ENCODE data around the gene SYCP3.

The SYCP3 gene

DNA sequence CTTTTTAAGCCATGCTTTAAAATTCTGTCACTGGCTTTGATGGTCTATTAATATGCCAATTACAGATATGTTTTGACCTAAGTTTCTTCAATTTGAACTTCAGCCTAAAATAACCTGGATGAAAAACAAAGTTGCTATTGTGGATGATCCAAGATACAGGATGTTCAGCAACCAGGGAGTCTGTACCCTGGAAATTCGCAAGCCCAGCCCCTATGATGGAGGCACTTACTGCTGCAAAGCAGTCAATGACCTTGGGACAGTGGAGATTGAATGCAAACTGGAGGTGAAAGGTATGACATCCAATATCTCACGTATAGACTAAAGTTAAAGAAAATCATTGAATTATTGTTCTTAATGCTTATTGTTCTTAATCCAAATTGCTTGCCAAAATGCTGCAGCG lies 59.0 kb downstream of the SYCP3 start:
- H3K27ac ChIP-seq, result no peak overlapping the region
- TF ChIP-seq, protein P1, sequence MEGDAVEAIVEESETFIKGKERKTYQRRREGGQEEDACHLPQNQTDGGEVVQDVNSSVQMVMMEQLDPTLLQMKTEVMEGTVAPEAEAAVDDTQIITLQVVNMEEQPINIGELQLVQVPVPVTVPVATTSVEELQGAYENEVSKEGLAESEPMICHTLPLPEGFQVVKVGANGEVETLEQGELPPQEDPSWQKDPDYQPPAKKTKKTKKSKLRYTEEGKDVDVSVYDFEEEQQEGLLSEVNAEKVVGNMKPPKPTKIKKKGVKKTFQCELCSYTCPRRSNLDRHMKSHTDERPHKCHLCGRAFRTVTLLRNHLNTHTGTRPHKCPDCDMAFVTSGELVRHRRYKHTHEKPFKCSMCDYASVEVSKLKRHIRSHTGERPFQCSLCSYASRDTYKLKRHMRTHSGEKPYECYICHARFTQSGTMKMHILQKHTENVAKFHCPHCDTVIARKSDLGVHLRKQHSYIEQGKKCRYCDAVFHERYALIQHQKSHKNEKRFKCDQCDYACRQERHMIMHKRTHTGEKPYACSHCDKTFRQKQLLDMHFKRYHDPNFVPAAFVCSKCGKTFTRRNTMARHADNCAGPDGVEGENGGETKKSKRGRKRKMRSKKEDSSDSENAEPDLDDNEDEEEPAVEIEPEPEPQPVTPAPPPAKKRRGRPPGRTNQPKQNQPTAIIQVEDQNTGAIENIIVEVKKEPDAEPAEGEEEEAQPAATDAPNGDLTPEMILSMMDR (IDR thresholded peaks at IDR 0.05), result no peak
- no peak for TF ChIP-seq ZFX (IDR thresholded peaks at IDR 0.05; ENCODE audit: borderline replicate concordance)

Measured in 22Rv1 (cell line).